Adrenal gland (tissue), 12 donors: ENCODE measurements around the gene CPPED1. TPM values are rescaled to one million over a fixed set of nuclear protein-coding genes. Genes with fewer than 3 reads are reported as not detected.

Experiments
- DNase-seq, 7 donors: peaks; one replicate each; pipeline ENCODE4 v3.0.0-alpha.2; 2019 to 2020
- H3K27ac ChIP-seq, 5 donors: fragments of 200-600 bp; sonication (generic) in 4 of 5; 1 replicate in 3 of 5; 2 replicates in 2 of 5; pipeline versions ENCODE4 v1.5.1 to v1.8.0; 2016 to 2020; ENCODE audit warnings: mild to moderate bottlenecking in 1 of 5
- H3K27me3 ChIP-seq: fragments of 200-600 bp; 2 replicates; pipeline ENCODE4 v1.8.0; 2021
- H3K36me3 ChIP-seq, 2 donors: fragments of 200-600 bp; replicated peaks in 1 of 2; 1 replicate in 1 of 2; 2 replicates in 1 of 2; pipeline versions ENCODE4 v1.5.1 to v1.8.0; 2018 to 2022
- H3K4me1 ChIP-seq, 2 donors: fragments of 200-600 bp; replicated peaks in 1 of 2; 1 replicate in 1 of 2; 2 replicates in 1 of 2; pipeline versions ENCODE4 v1.5.1 to v1.8.0; 2018 to 2021
- H3K4me3 ChIP-seq, 4 donors: fragments of 200-600 bp; sonication (generic) in 3 of 4; one replicate each; pipeline ENCODE4 v1.5.1; 2016 to 2018
- H3K9me3 ChIP-seq, 3 donors: fragments of 200-600 bp; sonication (generic) in 1 of 3; replicated peaks in 1 of 3; 1 replicate in 2 of 3; 2 replicates in 1 of 3; pipeline versions ENCODE4 v1.5.1 to v1.8.0; 2016 to 2021
- CTCF ChIP-seq, 6 experiments: fragments of 450-650 bp in 4 of 6; fragments of 200-600 bp in 2 of 6; sonication (generic) in 1 of 6; IDR thresholded peaks; 1 replicate in 5 of 6; 2 replicates in 1 of 6; pipeline versions ENCODE4 v1.5.1 to v1.8.0; 2016 to 2021; ENCODE audit warnings: antibody characterized with exemption in 6 of 6, mild to moderate bottlenecking in 2 of 6, moderate library complexity in 1 of 6
- POLR2A ChIP-seq, 2 donors: fragments of 450-650 bp; IDR thresholded peaks; one replicate each; pipeline ENCODE4 v1.6.1; 2017; ENCODE audit warnings: antibody characterized with exemption in 2 of 2, mild to moderate bottlenecking in 2 of 2, moderate library complexity in 1 of 2
- WGBS, 4 donors: extraction: QIAGEN DNeasy Blood & Tissue Kit in 2 of 4; methylation state at CpG; one replicate each; pipeline versions ENCODE4 v1.1.5 to v1.1.7; 2013 to 2017; 5-methylcytosine and 5-hydroxymethylcytosine counted together
- intact Hi-C, 2 donors: fragments of 100-400 bp; cut with DNase I; formaldehyde crosslinking; loops; one replicate each; pipeline versions ENCODE4 v1.14.1 to v1.15.0; 2022 to 2023
- polyA plus RNA-seq, 3 donors: library from polyadenylated mRNA; stranded (reverse); fragments of 200-250 nt in 2 of 3; fragments of 350-450 nt in 1 of 3; fragmentation: Illumina TruSeq in 1 of 3; extraction: RNeasy Lipid Tissue Mini Kit (QIAGEN cat#74804) in 1 of 3; gene quantifications; one replicate each; pipeline ENCODE4 v1.2.3, GENCODE V29; 2013 to 2014
- total RNA-seq, 9 donors: library from RNA; depleted of rRNA in 4 of 9; stranded (reverse); fragments of >200 nt in 4 of 9; fragments of 120-200 nt in 1 of 9; fragmentation: NEBNext Ultra II Directional in 1 of 9; extraction: Animal tissue kit (Norgen Biotek cat#: 25700) in 1 of 9; gene quantifications; one replicate each; pipeline versions ENCODE4 v1.1.0 to v1.2.4, GENCODE V29; 2013 to 2023
- donor health status: healthy with polysubstance abuse.
- donor health status: Bipolar disorder and iron deficiency.
- donor health status: DM: yes; HTN: yes; CAD: no.
- donor health status: DM: no; HTN: no; CAD: no.
- donor health status: DM: no; HTN: no; CAD: no.
- donor health status: DM: yes; HTN: yes; CAD: no.

The CPPED1 gene
- total and polyA plus RNA-seq, 12 donors, result 8.1 to 38.1 (median 14.2) TPM

GRCh38 chr16:12716658-12717057, 87.0 kb downstream of the CPPED1 start:
- no peaks in the 10 kb centered on the region for H3K9me3 ChIP-seq
- H3K27ac ChIP-seq, result no peak overlapping the region
- H3K4me1 ChIP-seq, result no peaks in the 10 kb centered on the region
- intact Hi-C loops, result no loop called here
- no peak overlapping the region for H3K4me3 ChIP-seq
- TF ChIP-seq CTCF (IDR thresholded peaks at IDR 0.05) (no peak), POLR2A (IDR thresholded peaks at IDR 0.05) (no peak)
- no peaks in the 10 kb centered on the region for H3K27me3 ChIP-seq
- peak in 3 of 7 donors; percentile 17 to 48 (median 46) for DNase-seq
- H3K36me3 ChIP-seq, result no peaks in the 10 kb centered on the region
- 38 to 61% (median 48%) methylated on average over 3 of the region's 3 CpGs for WGBS, 4 donors

GRCh38 chr16:12709807-12710206, 93.9 kb downstream of the CPPED1 start:
- TF ChIP-seq POLR2A (IDR thresholded peaks at IDR 0.05) (no peak), CTCF (IDR thresholded peaks at IDR 0.05) (no peak)
- H3K4me3 ChIP-seq, result no peak overlapping the region
- H3K9me3 ChIP-seq, result no peaks in the 10 kb centered on the region
- H3K27ac ChIP-seq, result no peak overlapping the region
- 50 to 69% (median 66%) methylated on average over 1 of the region's 1 CpG for WGBS, 4 donors
- no peak for DNase-seq
- no peaks in the 10 kb centered on the region for H3K36me3 ChIP-seq
- intact Hi-C loops, result no loop called here
- no peaks in the 10 kb centered on the region for H3K27me3 ChIP-seq
- no peaks in the 10 kb centered on the region for H3K4me1 ChIP-seq

- no peak overlapping the region for H3K4me3 ChIP-seq
- TF ChIP-seq POLR2A (IDR thresholded peaks at IDR 0.05) (no peak), CTCF (IDR thresholded peaks at IDR 0.05) (no peak)
- H3K9me3 ChIP-seq, result no peaks in the 10 kb centered on the region
- H3K27me3 ChIP-seq, result no peaks in the 10 kb centered on the region
- no peaks in the 10 kb centered on the region for H3K4me1 ChIP-seq
- 66 to 78% (median 71%) methylated on average over 3 of the region's 3 CpGs for WGBS, 4 donors
- H3K36me3 ChIP-seq, result no peaks in the 10 kb centered on the region
- H3K27ac ChIP-seq, result no peak overlapping the region
- intact Hi-C loops, result no loop called here
- DNase-seq, result no peak
Measured at GRCh38 chr16:12708266-12708665, 95.4 kb downstream of the CPPED1 start.

- Histone ChIP-seq H3K27ac (no peak overlapping the region), H3K4me3 (no peak overlapping the region), H3K27me3 (no peaks in the 10 kb centered on the region), H3K36me3 (no peaks in the 10 kb centered on the region), H3K9me3 (no peaks in the 10 kb centered on the region), H3K4me1 (no peaks in the 10 kb centered on the region)
- DNase-seq, result peak in 1 of 7 donors; percentile 27
- intact Hi-C loops, result no loop called here
- 87 to 99% (median 97%) methylated on average over 3 to 6 of the region's 6 CpGs for WGBS, 4 donors
- no peak for TF ChIP-seq CTCF (IDR thresholded peaks at IDR 0.05)
Measured at GRCh38 chr16:12706628-12707027, 97.1 kb downstream of the CPPED1 start.
